HepG2 (cell line): ENCODE data around the gene ECEL1. TPM values are rescaled to one million over a fixed set of nuclear protein-coding genes. Genes with fewer than 3 reads are reported as not detected.

Experiments
- CTCF ChIP-seq: sonication (generic); formaldehyde crosslinking; IDR thresholded peaks from 2 replicates; pipeline ENCODE4 v1.5.0; 2020; ENCODE audit warnings: mild to moderate bottlenecking, missing genetic modification reagents, moderate library complexity
- ERF ChIP-seq: IDR thresholded peaks from 2 replicates; pipeline ENCODE4 v1.6.1; 2018; ENCODE audit warnings: missing biosample characterization, missing genetic modification reagents
- ETV5 ChIP-seq: IDR thresholded peaks from 2 replicates; pipeline ENCODE4 v1.6.1; 2018; ENCODE audit warnings: missing biosample characterization, missing genetic modification reagents, inconsistent platforms, borderline replicate concordance
- FOSL2 ChIP-seq: sonication (generic); formaldehyde crosslinking; IDR thresholded peaks from 2 replicates; pipeline ENCODE4 v1.4.0; 2020; ENCODE audit warnings: missing genetic modification reagents
- GATAD1 ChIP-seq: IDR thresholded peaks from 2 replicates; pipeline ENCODE4 v1.6.1; 2016; ENCODE audit warnings: missing genetic modification reagents, missing compliant biosample characterization
- HNRNPL ChIP-seq: fragments of 200-400 bp; formaldehyde crosslinking; IDR thresholded peaks from 2 replicates; pipeline ENCODE4 v1.6.1; 2017; ENCODE audit warnings: mild to moderate bottlenecking, low read depth, low read length
- HNRNPLL ChIP-seq: fragments of 200-400 bp; formaldehyde crosslinking; IDR thresholded peaks from 2 replicates; pipeline ENCODE4 v1.6.1; 2017; ENCODE audit warnings: mild to moderate bottlenecking, low read depth, low read length; ENCODE audit not compliant: poor library complexity, severe bottlenecking
- KDM2A ChIP-seq: sonication (generic); formaldehyde crosslinking; IDR thresholded peaks from 2 replicates; pipeline ENCODE4 v1.4.0; 2020; ENCODE audit warnings: low read depth, missing genetic modification reagents, borderline replicate concordance
- KDM4B ChIP-seq: sonication (generic); formaldehyde crosslinking; IDR thresholded peaks from 2 replicates; pipeline ENCODE4 v1.4.0; 2020; ENCODE audit warnings: missing genetic modification reagents
- KLF11 ChIP-seq: IDR thresholded peaks from 2 replicates; pipeline ENCODE4 v1.6.1; 2016; ENCODE audit warnings: missing compliant biosample characterization
- MIER3 ChIP-seq: IDR thresholded peaks from 2 replicates; pipeline ENCODE4 v1.6.1; 2016; ENCODE audit warnings: missing compliant biosample characterization, borderline replicate concordance
- MXD3 ChIP-seq: IDR thresholded peaks from 2 replicates; pipeline ENCODE4 v1.6.1; 2016; ENCODE audit warnings: mild to moderate bottlenecking, missing biosample characterization, missing genetic modification reagents
- PCBP1 ChIP-seq: fragments of 200-400 bp; formaldehyde crosslinking; IDR thresholded peaks from 2 replicates; pipeline ENCODE4 v1.6.1; 2017; ENCODE audit warnings: mild to moderate bottlenecking, low read depth, low read length, borderline replicate concordance
- RAD21 ChIP-seq: fragments of 450-650 bp; formaldehyde crosslinking; IDR thresholded peaks from 2 replicates; pipeline ENCODE4 v1.5.0; 2020; ENCODE audit warnings: mild to moderate bottlenecking
- RXRB ChIP-seq: IDR thresholded peaks from 2 replicates; pipeline ENCODE4 v1.6.1; 2016; ENCODE audit warnings: borderline replicate concordance, missing genetic modification reagents, missing compliant biosample characterization
- SALL1 ChIP-seq: sonication (generic); formaldehyde crosslinking; IDR thresholded peaks from 2 replicates; pipeline ENCODE4 v1.8.0; 2022; ENCODE audit warnings: mild to moderate bottlenecking, missing genetic modification reagents
- SMAD1 ChIP-seq: sonication (generic); formaldehyde crosslinking; IDR thresholded peaks from 2 replicates; pipeline ENCODE4 v1.4.0; 2020; ENCODE audit warnings: missing genetic modification reagents, low read depth, mild to moderate bottlenecking, borderline replicate concordance
- XRCC5 ChIP-seq: fragments of 200-400 bp; formaldehyde crosslinking; optimal IDR thresholded peaks from 2 replicates; pipeline ENCODE3; 2017; ENCODE audit warnings: mild to moderate bottlenecking, low read length
- ZNF839 ChIP-seq: sonication (generic); formaldehyde crosslinking; IDR thresholded peaks from 2 replicates; pipeline ENCODE4 v1.4.0; 2020; ENCODE audit warnings: missing genetic modification reagents, mild to moderate bottlenecking, borderline replicate concordance
- polyA plus RNA-seq, 8 experiments: library from polyadenylated mRNA; depleted of rRNA in 3 of 8; stranded (reverse) in 7 of 8; unstranded in 1 of 8; fragments of >200 nt; fragmentation: Illumina TruSeq in 4 of 8; extraction: Trizol in 4 of 8; gene quantifications; 2 replicates each; pipeline versions ENCODE4 v1.2.1 to v1.2.3, GENCODE V29; 2011 to 2016; ENCODE audit warnings: low read depth in 4 of 8, missing spikeins in 1 of 8, mixed read lengths in 1 of 8; ENCODE audit not compliant: insufficient read depth in 1 of 8
- total RNA-seq, 5 experiments: library from RNA; depleted of rRNA; stranded (reverse); fragments of >200 nt; fragmentation: Illumina TruSeq; extraction: Trizol; gene quantifications; 2 replicates each; pipeline ENCODE4 v1.2.3, GENCODE V29; 2016; ENCODE audit warnings: low read depth in 1 of 5
- TF ChIP-seq, protein P1 (sequence below): sonication (generic); formaldehyde crosslinking; IDR thresholded peaks from 2 replicates; pipeline ENCODE4 v1.5.1; 2020; ENCODE audit warnings: mild to moderate bottlenecking, missing genetic modification reagents, moderate library complexity
- TF ChIP-seq, protein P2 (sequence below): sonication (generic); formaldehyde crosslinking; IDR thresholded peaks from 2 replicates; pipeline ENCODE4 v1.8.0; 2023; ENCODE audit warnings: mild to moderate bottlenecking, missing genetic modification reagents

The ECEL1 gene
- total and polyA plus RNA-seq, 2 of the 13 experiments (the other 11 are each of a cell fraction or from before 2014, with no cell fraction given), result not detected

DNA sequence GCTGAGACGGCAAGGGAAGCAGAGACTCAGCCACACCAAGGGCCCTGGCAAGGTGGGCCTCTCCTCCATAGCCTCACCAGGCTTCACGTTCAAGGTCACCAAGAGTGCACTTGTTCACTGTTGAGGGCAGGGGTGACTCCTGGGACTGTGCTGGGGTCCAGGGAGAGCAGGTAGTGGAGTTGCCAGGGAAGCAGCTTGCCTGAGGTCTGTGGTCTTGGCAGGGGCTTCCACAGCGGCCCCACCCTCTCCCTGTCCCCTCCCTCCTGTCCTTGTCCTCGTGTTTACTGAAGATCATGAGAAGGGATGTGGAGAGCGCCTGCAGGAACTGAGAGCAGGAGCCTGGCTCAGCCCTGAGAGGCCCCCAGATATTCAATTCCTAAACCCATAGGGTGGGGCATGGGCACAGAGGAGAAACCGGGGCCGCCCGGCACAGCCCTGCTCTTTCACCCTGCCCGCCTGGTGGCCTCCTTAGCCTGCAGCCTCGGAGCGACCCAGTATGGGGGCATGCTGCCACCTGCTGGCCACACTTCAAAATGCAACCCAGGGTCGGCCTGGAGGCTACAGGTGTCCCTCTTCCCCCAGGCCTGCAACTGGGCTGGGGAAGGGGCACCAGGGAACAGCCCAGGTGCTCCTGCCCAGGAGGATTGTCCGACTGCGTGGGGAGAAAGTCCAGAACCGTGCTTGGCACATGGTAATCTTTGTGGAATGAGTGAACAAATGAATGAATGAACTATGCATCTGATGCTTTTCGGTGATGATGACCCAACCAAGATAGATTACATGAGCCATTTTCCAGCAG, 47.2 kb downstream of the ECEL1 start (continued):
- TF ChIP-seq, protein P1, sequence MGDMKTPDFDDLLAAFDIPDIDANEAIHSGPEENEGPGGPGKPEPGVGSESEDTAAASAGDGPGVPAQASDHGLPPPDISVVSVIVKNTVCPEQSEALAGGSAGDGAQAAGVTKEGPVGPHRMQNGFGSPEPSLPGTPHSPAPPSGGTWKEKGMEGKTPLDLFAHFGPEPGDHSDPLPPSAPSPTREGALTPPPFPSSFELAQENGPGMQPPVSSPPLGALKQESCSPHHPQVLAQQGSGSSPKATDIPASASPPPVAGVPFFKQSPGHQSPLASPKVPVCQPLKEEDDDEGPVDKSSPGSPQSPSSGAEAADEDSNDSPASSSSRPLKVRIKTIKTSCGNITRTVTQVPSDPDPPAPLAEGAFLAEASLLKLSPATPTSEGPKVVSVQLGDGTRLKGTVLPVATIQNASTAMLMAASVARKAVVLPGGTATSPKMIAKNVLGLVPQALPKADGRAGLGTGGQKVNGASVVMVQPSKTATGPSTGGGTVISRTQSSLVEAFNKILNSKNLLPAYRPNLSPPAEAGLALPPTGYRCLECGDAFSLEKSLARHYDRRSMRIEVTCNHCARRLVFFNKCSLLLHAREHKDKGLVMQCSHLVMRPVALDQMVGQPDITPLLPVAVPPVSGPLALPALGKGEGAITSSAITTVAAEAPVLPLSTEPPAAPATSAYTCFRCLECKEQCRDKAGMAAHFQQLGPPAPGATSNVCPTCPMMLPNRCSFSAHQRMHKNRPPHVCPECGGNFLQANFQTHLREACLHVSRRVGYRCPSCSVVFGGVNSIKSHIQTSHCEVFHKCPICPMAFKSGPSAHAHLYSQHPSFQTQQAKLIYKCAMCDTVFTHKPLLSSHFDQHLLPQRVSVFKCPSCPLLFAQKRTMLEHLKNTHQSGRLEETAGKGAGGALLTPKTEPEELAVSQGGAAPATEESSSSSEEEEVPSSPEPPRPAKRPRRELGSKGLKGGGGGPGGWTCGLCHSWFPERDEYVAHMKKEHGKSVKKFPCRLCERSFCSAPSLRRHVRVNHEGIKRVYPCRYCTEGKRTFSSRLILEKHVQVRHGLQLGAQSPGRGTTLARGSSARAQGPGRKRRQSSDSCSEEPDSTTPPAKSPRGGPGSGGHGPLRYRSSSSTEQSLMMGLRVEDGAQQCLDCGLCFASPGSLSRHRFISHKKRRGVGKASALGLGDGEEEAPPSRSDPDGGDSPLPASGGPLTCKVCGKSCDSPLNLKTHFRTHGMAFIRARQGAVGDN (CRISPR knock-in tag), result peak; percentile 37
- 0 out of 2 replicates have a peak, but pooled peaks have one; percentile 20 for TF ChIP-seq MXD3
- peak; percentile 25; the same call in 1 of the 2 replicates for TF ChIP-seq FOSL2 (CRISPR knock-in tag)
- TF ChIP-seq MIER3 (CRISPR knock-in tag), result peak; percentile 37; the same call in 1 of the 2 replicates
- peak; percentile 24; the same call in 1 of the 2 replicates for TF ChIP-seq GATAD1 (CRISPR knock-in tag)
- TF ChIP-seq SALL1, result peak; percentile 37; the same call in 1 of the 2 replicates
- peak; percentile 93 for TF ChIP-seq RAD21
- TF ChIP-seq KDM4B, result 0 out of 2 replicates have a peak, but pooled peaks have one; percentile 31
- TF ChIP-seq SMAD1 (CRISPR knock-in tag), result peak; percentile 17; the same call in 1 of the 2 replicates
- 0 out of 2 replicates have a peak, but pooled peaks have one; percentile 53 for TF ChIP-seq ZNF839 (CRISPR knock-in tag)
- TF ChIP-seq RXRB (CRISPR knock-in tag), result 0 out of 2 replicates have a peak, but pooled peaks have one; percentile 27
- TF ChIP-seq, protein P2, sequence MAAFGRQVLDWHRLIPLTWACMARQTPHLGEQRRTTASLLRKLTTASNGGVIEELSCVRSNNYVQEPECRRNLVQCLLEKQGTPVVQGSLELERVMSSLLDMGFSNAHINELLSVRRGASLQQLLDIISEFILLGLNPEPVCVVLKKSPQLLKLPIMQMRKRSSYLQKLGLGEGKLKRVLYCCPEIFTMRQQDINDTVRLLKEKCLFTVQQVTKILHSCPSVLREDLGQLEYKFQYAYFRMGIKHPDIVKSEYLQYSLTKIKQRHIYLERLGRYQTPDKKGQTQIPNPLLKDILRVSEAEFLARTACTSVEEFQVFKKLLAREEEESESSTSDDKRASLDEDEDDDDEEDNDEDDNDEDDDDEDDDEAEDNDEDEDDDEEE, result peak; percentile 57; the same call in 1 of the 2 replicates
- peak; percentile 59; the same call in 1 of the 2 replicates for TF ChIP-seq KDM2A (CRISPR knock-in tag)
- TF ChIP-seq ERF (CRISPR knock-in tag), result 0 out of 2 replicates have a peak, but pooled peaks have one; percentile 29
- TF ChIP-seq ETV5 (CRISPR knock-in tag), result 0 out of 2 replicates have a peak, but pooled peaks have one; percentile 33
- TF ChIP-seq HNRNPLL, result peak; percentile 38
- peak; percentile 69; the same call in 1 of the 2 replicates for TF ChIP-seq HNRNPL
- 0 out of 2 replicates have a peak, but pooled peaks have one; percentile 50 for TF ChIP-seq KLF11 (CRISPR knock-in tag)
- TF ChIP-seq XRCC5, result peak; percentile 83
- peak; percentile 96 for TF ChIP-seq CTCF (CRISPR knock-in tag)
- 0 out of 2 replicates have a peak, but pooled peaks have one; percentile 54 for TF ChIP-seq PCBP1
